GM12878 (cell line): Measurements from ENCODE around the gene FGR. TPM values are rescaled to one million over a fixed set of nuclear protein-coding genes. Genes with fewer than 3 reads are reported as not detected.
A peak's percentile ranks its signal among the peaks of the same experiment; 100 is the strongest.

ENCODE experiments used
- ATAC-seq: fragments of 200-7000 bp; cut with Tn5 transposase; 3 replicates; pipeline ENCODE4 v1.9.1; 2020; ENCODE audit warnings: mild to moderate bottlenecking, moderate library complexity
- BruUV-seq: library from RNA; stranded (reverse); fragments of 400-500 nt; replicated peaks from 2 replicates; lab custom pipeline; 2021; lab: Mats Ljungman, UMichigan
- CTCF ChIA-PET: fragments of 300-600 bp; sonication (Branson Sonifier 250); formaldehyde crosslinking; extraction: SDS; loops from one replicate; lab custom pipeline; 2021; ENCODE audit warnings: inconsistent platforms; lab: Yijun Ruan, JAX
- POLR2A ChIA-PET: fragments of 350-600 bp; formaldehyde crosslinking; extraction: SDS; loops from one replicate; lab custom pipeline; 2021; ENCODE audit warnings: inconsistent platforms; lab: Charles Lee
- RAD21 ChIA-PET: fragments of 300-600 bp; sonication (Branson Sonifier 250); formaldehyde crosslinking; loops from one replicate; lab custom pipeline; 2023; ENCODE audit warnings: antibody characterized with exemption; ENCODE audit not compliant: unreplicated experiment; lab: Charles Lee
- SMC1A ChIA-PET: fragments of 300-600 bp; sonication (Branson Sonifier 250); formaldehyde crosslinking; loops from one replicate; lab custom pipeline; 2023; ENCODE audit not compliant: unreplicated experiment, uncharacterized antibody; lab: Charles Lee
- DNase-seq: peaks from one replicate; pipeline ENCODE4 v3.0.0-alpha.2; 2011; ENCODE audit warnings: low read depth, low spot score
- FAIRE-seq: peaks from 3 replicates; lab custom pipeline; 2011; peaks lifted over from hg19 to GRCh38; lab: Jason Lieb, UNC
- H2AFZ ChIP-seq: 2 replicates; pipeline ENCODE4 v1.6.0; 2011; ENCODE audit warnings: low read depth, low read length, control low read depth; ENCODE audit not compliant: control insufficient read depth
- H3K27ac ChIP-seq: 2 replicates; pipeline ENCODE4 v1.5.1; 2011; ENCODE audit warnings: control low read depth; ENCODE audit not compliant: control insufficient read depth, insufficient read depth
- H3K27me3 ChIP-seq, 2 experiments: replicated peaks in 1 of 2; 2 replicates each; pipeline versions ENCODE4 v1.6.0 to v1.6.1; 2011; ENCODE audit warnings: low read length in 1 of 2; ENCODE audit not compliant: control insufficient read depth in 2 of 2, insufficient read depth in 2 of 2
- H3K36me3 ChIP-seq, 2 experiments: 2 replicates each; pipeline ENCODE4 v1.5.1; 2011; ENCODE audit warnings: low read length in 1 of 2; ENCODE audit not compliant: control insufficient read depth in 2 of 2, insufficient read depth in 2 of 2
- H3K4me1 ChIP-seq: 2 replicates; pipeline ENCODE4 v1.6.1; 2011; ENCODE audit warnings: mild to moderate bottlenecking, low read length, moderate library complexity, mixed read lengths; ENCODE audit not compliant: control insufficient read depth, insufficient read depth
- H3K4me2 ChIP-seq: 2 replicates; pipeline ENCODE4 v1.6.0; 2011; ENCODE audit warnings: control low read depth; ENCODE audit not compliant: control insufficient read depth, insufficient read depth
- H3K4me3 ChIP-seq: fragments of 200-600 bp; sonication (generic); 2 replicates; pipeline ENCODE4 v1.5.1; 2016
- H3K79me2 ChIP-seq: 2 replicates; pipeline ENCODE4 v1.6.0; 2011; ENCODE audit warnings: low read length; ENCODE audit not compliant: control insufficient read depth, insufficient read depth
- H3K9ac ChIP-seq: 2 replicates; pipeline ENCODE4 v1.8.0; 2011; ENCODE audit warnings: low read length, control low read depth, mixed read lengths; ENCODE audit not compliant: control insufficient read depth, insufficient read depth
- H3K9me3 ChIP-seq: replicated peaks from 3 replicates; pipeline ENCODE4 v1.5.1; 2011; ENCODE audit warnings: mild to moderate bottlenecking, low read length; ENCODE audit not compliant: control insufficient read depth, insufficient read depth
- H4K20me1 ChIP-seq: 2 replicates; pipeline ENCODE4 v1.6.0; 2011; ENCODE audit not compliant: control insufficient read depth, insufficient read depth
- CBX3 ChIP-seq: fragments of 200-600 bp; sonication (generic); IDR thresholded peaks from 2 replicates; pipeline ENCODE4 v1.6.1; 2016; ENCODE audit warnings: low read depth, borderline replicate concordance
- CHD4 ChIP-seq: fragments of 200-600 bp; sonication (generic); IDR thresholded peaks from 2 replicates; pipeline ENCODE4 v1.6.1; 2016; ENCODE audit warnings: mild to moderate bottlenecking
- EED ChIP-seq: sonication (generic); IDR thresholded peaks from 2 replicates; pipeline ENCODE4 v1.6.1; 2016; ENCODE audit warnings: antibody characterized with exemption, low read depth
- FOS ChIP-seq: IDR thresholded peaks from 3 replicates; pipeline ENCODE4 v1.6.1; 2011; ENCODE audit warnings: borderline replicate concordance; ENCODE audit not compliant: insufficient read length; ENCODE audit errors: extremely low read depth
- GATAD2B ChIP-seq: fragments of 450-650 bp; conservative IDR thresholded peaks from 2 replicates; pipeline ENCODE4 v1.6.1; 2017; ENCODE audit warnings: low read depth, mild to moderate bottlenecking, moderate library complexity
- HDAC6 ChIP-seq: fragments of 200-600 bp; sonication (generic); IDR thresholded peaks from one replicate; pipeline ENCODE4 v1.8.0; 2017; ENCODE audit warnings: antibody characterized with exemption; ENCODE audit not compliant: unreplicated experiment
- IRF4 ChIP-seq: IDR thresholded peaks from 2 replicates; pipeline ENCODE4 v1.6.1; 2011; ENCODE audit warnings: low read depth, low read length
- LARP7 ChIP-seq: fragments of 450-650 bp; IDR thresholded peaks from 2 replicates; pipeline ENCODE4 v1.6.1; 2017; ENCODE audit warnings: mild to moderate bottlenecking
- MLLT1 ChIP-seq: fragments of 450-650 bp; IDR thresholded peaks from 2 replicates; pipeline ENCODE4 v1.6.1; 2016; ENCODE audit warnings: mild to moderate bottlenecking
- MTA3 ChIP-seq: IDR thresholded peaks from 2 replicates; pipeline ENCODE4 v1.6.1; 2012; ENCODE audit warnings: low read length, inconsistent platforms, borderline replicate concordance
- NBN ChIP-seq: fragments of 450-650 bp; IDR thresholded peaks from 2 replicates; pipeline ENCODE4 v1.6.1; 2016
- PAX5 ChIP-seq: IDR thresholded peaks from 2 replicates; pipeline ENCODE4 v1.6.1; 2011; ENCODE audit warnings: low read depth, low read length, borderline replicate concordance
- POLR2A ChIP-seq: IDR thresholded peaks from 2 replicates; pipeline ENCODE4 v1.6.1; 2011; ENCODE audit warnings: low read depth, mild to moderate bottlenecking, low read length
- POLR2AphosphoS2 ChIP-seq: IDR thresholded peaks from 2 replicates; pipeline ENCODE4 v1.6.1; 2011; ENCODE audit warnings: low read depth, mild to moderate bottlenecking, low read length, improper control_type of control experiment, moderate library complexity
- POLR2AphosphoS5 ChIP-seq: IDR thresholded peaks from 2 replicates; pipeline ENCODE4 v1.6.1; 2011; ENCODE audit warnings: mild to moderate bottlenecking, low read length, inconsistent platforms
- RAD21 ChIP-seq: IDR thresholded peaks from 2 replicates; pipeline ENCODE4 v1.6.1; 2011; ENCODE audit warnings: mild to moderate bottlenecking, low read depth, low read length, moderate library complexity; ENCODE audit not compliant: insufficient read depth
- RCOR1 ChIP-seq: conservative IDR thresholded peaks from 2 replicates; pipeline ENCODE4 v1.6.1; 2012; ENCODE audit warnings: low read depth, low read length, improper control_type of control experiment
- SIX5 ChIP-seq: IDR thresholded peaks from 2 replicates; pipeline ENCODE4 v1.6.1; 2011; ENCODE audit warnings: mild to moderate bottlenecking, low read depth, low read length, moderate library complexity; ENCODE audit not compliant: severe bottlenecking
- SP1 ChIP-seq: IDR thresholded peaks from one replicate; pipeline ENCODE4 v1.6.1; 2011; ENCODE audit warnings: low read depth, low read length
- SPI1 ChIP-seq: IDR thresholded peaks from 2 replicates; pipeline ENCODE4 v1.6.1; 2011; ENCODE audit warnings: low read depth, mild to moderate bottlenecking, low read length, moderate library complexity, borderline replicate concordance; ENCODE audit not compliant: insufficient read depth
- TAF1 ChIP-seq: IDR thresholded peaks from 2 replicates; pipeline ENCODE4 v1.6.1; 2011; ENCODE audit warnings: mild to moderate bottlenecking, low read depth, low read length, borderline replicate concordance
- ZNF207 ChIP-seq: fragments of 450-650 bp; IDR thresholded peaks from 2 replicates; pipeline ENCODE4 v1.6.1; 2014; ENCODE audit warnings: antibody characterized with exemption, mild to moderate bottlenecking, borderline replicate concordance
- WGBS: methylation state at CpG from one replicate; pipeline ENCODE4 v1.1.6; 2016; ENCODE audit warnings: low lambda C conversion rate; ENCODE audit not compliant: insufficient replicate concordance, insufficient coverage; ENCODE audit errors: missing lambda C conversion rate; 5-methylcytosine and 5-hydroxymethylcytosine counted together
- in situ Hi-C: fragments of 300-500 bp; cut with MboI; formaldehyde crosslinking; loops from 9 replicates; pipeline ENCODE4 v1.14.3; 2018; ENCODE audit warnings: mixed read lengths
- intact Hi-C: fragments of 100-400 bp; cut with micrococcal nuclease; formaldehyde crosslinking; loops from one replicate; pipeline ENCODE4 v1.14.2; 2022; ENCODE audit not compliant: unreplicated experiment
- polyA plus RNA-seq, 11 experiments: library from polyadenylated mRNA; depleted of rRNA in 4 of 11; unstranded in 6 of 11; stranded (reverse) in 5 of 11; fragments of >200 nt; fragmentation: Nextera tagmentation in 4 of 11; fragmentation: Illumina TruSeq in 1 of 11; extraction: Ambion mirVana in 4 of 11; extraction: Trizol in 1 of 11; gene quantifications; 1 replicate in 1 of 11; 2 replicates in 10 of 11; pipeline versions ENCODE4 v1.2.1 to v1.2.3, GENCODE V29; 2011 to 2016; ENCODE audit warnings: inconsistent platforms in 2 of 11, missing spikeins in 2 of 11, low read depth in 1 of 11
- total RNA-seq, 4 experiments: library from RNA; depleted of rRNA in 3 of 4; stranded (reverse); fragments of >200 nt in 3 of 4; fragmentation: Illumina TruSeq in 1 of 4; extraction: Trizol in 1 of 4; gene quantifications; 2 replicates each; pipeline versions ENCODE4 v1.2.1 to v1.2.3, GENCODE V29; 2013 to 2021
- TF ChIP-seq, protein P1 (sequence below): fragments of 450-650 bp; IDR thresholded peaks from 2 replicates; pipeline ENCODE4 v1.6.1; 2017; ENCODE audit warnings: borderline replicate concordance

The FGR gene
- total and polyA plus RNA-seq, 10 of the 15 experiments (the other 5 are each of a cell fraction or from before 2014, with no cell fraction given) = 10.9 to 193 (median 74.7) TPM

- in situ Hi-C loops = loop anchor here (5.0 kb wide), 4 partner anchors 56 to 361 kb away; no protein-coding TSS in a partner anchor
- DNase-seq = peak; percentile 78
- intact Hi-C loops = loop anchor here (1.0 to 10.0 kb wide), 7 partner anchors 30 to 362 kb away; partner anchors contain the start of gene TMEM222
- Histone ChIP-seq H3K27me3 (no peaks in the 10 kb centered on the region), H3K9ac (peak overlapping the region; percentile 64), H3K4me3 (peak overlapping the region; percentile 3; the same call in 1 of the 2 replicates), H3K27ac (peak overlapping the region; percentile 90), H3K4me2 (peak overlapping the region; percentile 77), H3K36me3 (peaks cover 0 to 4% of the 10 kb centered on the region in 2 experiments; a peak in 1 of 4 replicates), H3K79me2 (no peaks in the 10 kb centered on the region), H4K20me1 (no peaks in the 10 kb centered on the region), H3K9me3 (no peaks in the 10 kb centered on the region), H2AFZ (peak overlapping the region; percentile 74), H3K4me1 (peaks cover 43% of the 10 kb centered on the region)
- CTCF ChIA-PET = interaction anchor here (0.6 to 8.8 kb wide), 31 partner anchors 9 to 1146 kb away, joined by 3 to 327 read pairs (median 6); partner anchors contain the start of genes AHDC1, FAM76A, FGR and IFI6
- peak; percentile 70 for FAIRE-seq
- BruUV-seq = no TSS peak
- SMC1A ChIA-PET = interaction anchor here (0.6 to 8.0 kb wide), 28 partner anchors 9 to 275 kb away, joined by 3 to 248 read pairs (median 5); partner anchors contain the start of genes AHDC1 and IFI6
- WGBS = under 1% methylated on average over 12 of the region's 12 CpGs
- RAD21 ChIA-PET = interaction anchor here (0.6 to 8.8 kb wide), 32 partner anchors 9 to 563 kb away, joined by 3 to 268 read pairs (median 5); partner anchors contain the start of genes AHDC1, FAM76A, FGR and GPR3
- POLR2A ChIA-PET = interaction anchor here (0.5 to 5.9 kb wide), 16 partner anchors 8 to 243 kb away, joined by 3 to 141 read pairs (median 6); partner anchors contain the start of genes FGR and IFI6
- peak; percentile 65 for ATAC-seq
- TF ChIP-seq FOS = no peak
- TF ChIP-seq NBN = peak; percentile 77
- no peak for TF ChIP-seq CBX3
- peak; percentile 82 for TF ChIP-seq MLLT1
- TF ChIP-seq, protein P1, sequence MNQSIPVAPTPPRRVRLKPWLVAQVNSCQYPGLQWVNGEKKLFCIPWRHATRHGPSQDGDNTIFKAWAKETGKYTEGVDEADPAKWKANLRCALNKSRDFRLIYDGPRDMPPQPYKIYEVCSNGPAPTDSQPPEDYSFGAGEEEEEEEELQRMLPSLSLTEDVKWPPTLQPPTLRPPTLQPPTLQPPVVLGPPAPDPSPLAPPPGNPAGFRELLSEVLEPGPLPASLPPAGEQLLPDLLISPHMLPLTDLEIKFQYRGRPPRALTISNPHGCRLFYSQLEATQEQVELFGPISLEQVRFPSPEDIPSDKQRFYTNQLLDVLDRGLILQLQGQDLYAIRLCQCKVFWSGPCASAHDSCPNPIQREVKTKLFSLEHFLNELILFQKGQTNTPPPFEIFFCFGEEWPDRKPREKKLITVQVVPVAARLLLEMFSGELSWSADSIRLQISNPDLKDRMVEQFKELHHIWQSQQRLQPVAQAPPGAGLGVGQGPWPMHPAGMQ = no peak
- TF ChIP-seq MTA3 = no peak
- TF ChIP-seq HDAC6 = no peak
- 0 out of 2 replicates have a peak, but pooled peaks have one; percentile 49 for TF ChIP-seq IRF4
- peak; percentile 73 for TF ChIP-seq POLR2A
- TF ChIP-seq LARP7 = peak; percentile 77
- TF ChIP-seq RAD21 = peak; percentile 97
- TF ChIP-seq POLR2AphosphoS2 = no peak
- TF ChIP-seq POLR2AphosphoS5 = peak; percentile 57; the same call in 1 of the 2 replicates
- peak; percentile 77 for TF ChIP-seq GATAD2B
- peak; percentile 33 for TF ChIP-seq SP1
- no peak for TF ChIP-seq TAF1
- peak; percentile 79; the same call in 1 of the 2 replicates for TF ChIP-seq ZNF207
- no peak for TF ChIP-seq SIX5
- TF ChIP-seq CHD4 = no peak
- TF ChIP-seq PAX5 = 0 out of 2 replicates have a peak, but pooled peaks have one; percentile 16
- no peak for TF ChIP-seq RCOR1
- TF ChIP-seq SPI1 = peak; percentile 66; the same call in 1 of the 2 replicates
- peak; percentile 55 for TF ChIP-seq EED
These were observed 27.9 kb upstream of the FGR start for GRCh38 chr1:27662707-27663393.
